Measurements from ENCODE around the gene SURF1.

GRCh38 chr9:133321411-133321935, 34.8 kb downstream of the SURF1 start:
- TF ChIP-seq CEBPB (IDR thresholded peaks at IDR 0.05) (no peak), USF1 (IDR thresholded peaks at IDR 0.05) (no peak), MAX (IDR thresholded peaks at IDR 0.05) (no peak), TAF1 (IDR thresholded peaks at IDR 0.05; ENCODE audit: low read depth) (no peak), FOXM1 (IDR thresholded peaks at IDR 0.05; ENCODE audit: borderline replicate concordance, low read depth) (no peak), NFIC (IDR thresholded peaks at IDR 0.05) (no peak)
- TF ChIP-seq, protein P1, sequence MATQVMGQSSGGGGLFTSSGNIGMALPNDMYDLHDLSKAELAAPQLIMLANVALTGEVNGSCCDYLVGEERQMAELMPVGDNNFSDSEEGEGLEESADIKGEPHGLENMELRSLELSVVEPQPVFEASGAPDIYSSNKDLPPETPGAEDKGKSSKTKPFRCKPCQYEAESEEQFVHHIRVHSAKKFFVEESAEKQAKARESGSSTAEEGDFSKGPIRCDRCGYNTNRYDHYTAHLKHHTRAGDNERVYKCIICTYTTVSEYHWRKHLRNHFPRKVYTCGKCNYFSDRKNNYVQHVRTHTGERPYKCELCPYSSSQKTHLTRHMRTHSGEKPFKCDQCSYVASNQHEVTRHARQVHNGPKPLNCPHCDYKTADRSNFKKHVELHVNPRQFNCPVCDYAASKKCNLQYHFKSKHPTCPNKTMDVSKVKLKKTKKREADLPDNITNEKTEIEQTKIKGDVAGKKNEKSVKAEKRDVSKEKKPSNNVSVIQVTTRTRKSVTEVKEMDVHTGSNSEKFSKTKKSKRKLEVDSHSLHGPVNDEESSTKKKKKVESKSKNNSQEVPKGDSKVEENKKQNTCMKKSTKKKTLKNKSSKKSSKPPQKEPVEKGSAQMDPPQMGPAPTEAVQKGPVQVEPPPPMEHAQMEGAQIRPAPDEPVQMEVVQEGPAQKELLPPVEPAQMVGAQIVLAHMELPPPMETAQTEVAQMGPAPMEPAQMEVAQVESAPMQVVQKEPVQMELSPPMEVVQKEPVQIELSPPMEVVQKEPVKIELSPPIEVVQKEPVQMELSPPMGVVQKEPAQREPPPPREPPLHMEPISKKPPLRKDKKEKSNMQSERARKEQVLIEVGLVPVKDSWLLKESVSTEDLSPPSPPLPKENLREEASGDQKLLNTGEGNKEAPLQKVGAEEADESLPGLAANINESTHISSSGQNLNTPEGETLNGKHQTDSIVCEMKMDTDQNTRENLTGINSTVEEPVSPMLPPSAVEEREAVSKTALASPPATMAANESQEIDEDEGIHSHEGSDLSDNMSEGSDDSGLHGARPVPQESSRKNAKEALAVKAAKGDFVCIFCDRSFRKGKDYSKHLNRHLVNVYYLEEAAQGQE (IDR thresholded peaks at IDR 0.05; ENCODE audit: low read depth): no peak

Measured in Ishikawa (cell line).